Mononuclear cell (primary cell): ENCODE measurements around the gene EGLN2. TPM values are rescaled to one million over a fixed set of nuclear protein-coding genes. Genes with fewer than 3 reads are reported as not detected.

Experiments used
- total RNA-seq: library from RNA; depleted of rRNA; stranded (reverse); fragments of >200 nt; gene quantifications from one replicate; pipeline ENCODE4 v1.2.3, GENCODE V29; 2012

The EGLN2 gene
- total RNA-seq, 1 donor = 52.7 TPM

Other genes with a start within 250 kb of the EGLN2 start
- gene SHKBP1, start 222.3 kb upstream of the EGLN2 start, total RNA-seq = 55.9 TPM
- 16.2 TPM for gene LTBP4, start 197.8 kb upstream of the EGLN2 start, total RNA-seq
- gene NUMBL, start 108.5 kb upstream of the EGLN2 start, total RNA-seq = 3.1 TPM
- 11.9 TPM for gene COQ8B, start 82.3 kb upstream of the EGLN2 start, total RNA-seq
- 6.7 TPM for gene ITPKC, start 82.1 kb upstream of the EGLN2 start, total RNA-seq
- 0.52 TPM for gene ACTMAP, start 48.7 kb upstream of the EGLN2 start, total RNA-seq
- gene SNRPA, start 48.0 kb upstream of the EGLN2 start, total RNA-seq = 26.2 TPM
- gene MIA, start 23.7 kb upstream of the EGLN2 start, total RNA-seq = not detected
- gene RAB4B, start 20.9 kb upstream of the EGLN2 start, total RNA-seq = 9.6 TPM
- gene CYP2A6, start 51.3 kb downstream of the EGLN2 start, total RNA-seq = not detected
- not detected for gene CYP2A7, start 83.0 kb downstream of the EGLN2 start, total RNA-seq
- gene CYP2B6, start 192.1 kb downstream of the EGLN2 start, total RNA-seq = not detected